Activated CD8-positive, alpha-beta memory T cell treated with anti-CD3 and anti-CD28 coated beads for 1 hour (primary cell): ENCODE data around the gene CACNG7.

Experiments
- DNase-seq, 2 donors: peaks; one replicate each; pipeline ENCODE4 v3.0.0-alpha.2; 2020; ENCODE audit warnings: low read depth in 1 of 2; ENCODE audit errors: extremely low read depth in 1 of 2

Gene CACNG7

GRCh38 chr19:53903055-53903680 is 5.9 kb upstream of the CACNG7 start:
- DNase-seq = no peak

GRCh38 chr19:53904909-53905308 is 4.2 kb upstream of the CACNG7 start:
- DNase-seq = no peak

- no peak for DNase-seq
Observed at GRCh38 chr19:53905787-53906186, 3.3 kb upstream of the CACNG7 start.

- peak; percentile 36 to 57 for DNase-seq
Observed at GRCh38 chr19:53906211-53907192, 2.6 kb upstream of the CACNG7 start.

DNA sequence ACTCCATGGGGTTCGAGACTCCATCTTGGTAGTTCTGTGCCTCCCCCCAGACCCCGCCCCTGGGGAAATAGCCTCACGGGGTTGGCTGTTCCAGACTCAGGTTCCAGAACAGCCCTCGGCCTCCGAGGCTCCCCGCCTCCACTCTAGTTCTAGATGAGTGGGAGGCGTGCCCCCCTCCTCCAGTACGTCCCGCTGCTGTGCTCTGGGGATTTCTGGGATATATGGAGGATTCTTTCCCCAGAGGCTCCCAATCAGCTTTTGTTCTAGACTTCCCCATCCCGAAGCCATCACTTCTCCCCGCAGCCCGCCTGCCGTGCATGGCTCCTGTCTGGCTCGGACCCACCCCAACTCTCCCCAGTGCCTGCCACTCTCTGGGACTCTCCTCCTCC is 1.9 kb upstream of the CACNG7 start:
- DNase-seq = no peak

- DNase-seq = no peak
Observed at GRCh38 chr19:53907690-53908089, 1.4 kb upstream of the CACNG7 start.

- DNase-seq = no peak
Observed at GRCh38 chr19:53908106-53908934, 758 bp upstream of the CACNG7 start.

- no peak for DNase-seq
Observed at GRCh38 chr19:53909471-53910169, 542 bp downstream of the CACNG7 start.

DNA sequence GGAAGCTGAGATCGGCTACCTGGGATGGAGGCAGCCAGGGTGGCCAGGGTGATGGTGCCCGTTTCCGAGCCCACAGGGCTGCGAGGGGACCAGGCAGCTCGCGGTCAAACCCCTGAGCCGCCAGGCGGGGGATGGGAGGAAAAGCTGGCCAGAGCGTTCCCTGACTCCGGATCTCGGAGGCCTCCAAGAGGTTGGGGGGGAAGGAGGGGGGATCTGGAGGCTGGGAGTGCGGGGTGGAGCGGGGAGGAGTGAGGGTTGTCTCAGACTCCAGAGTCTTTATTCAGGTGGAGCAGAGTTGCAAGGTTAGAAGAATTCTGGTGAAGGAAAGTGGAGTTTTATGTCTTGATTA is 1.1 kb downstream of the CACNG7 start:
- DNase-seq = no peak

- no peak for DNase-seq
Observed at GRCh38 chr19:53912653-53913052, 3.6 kb downstream of the CACNG7 start.

DNA sequence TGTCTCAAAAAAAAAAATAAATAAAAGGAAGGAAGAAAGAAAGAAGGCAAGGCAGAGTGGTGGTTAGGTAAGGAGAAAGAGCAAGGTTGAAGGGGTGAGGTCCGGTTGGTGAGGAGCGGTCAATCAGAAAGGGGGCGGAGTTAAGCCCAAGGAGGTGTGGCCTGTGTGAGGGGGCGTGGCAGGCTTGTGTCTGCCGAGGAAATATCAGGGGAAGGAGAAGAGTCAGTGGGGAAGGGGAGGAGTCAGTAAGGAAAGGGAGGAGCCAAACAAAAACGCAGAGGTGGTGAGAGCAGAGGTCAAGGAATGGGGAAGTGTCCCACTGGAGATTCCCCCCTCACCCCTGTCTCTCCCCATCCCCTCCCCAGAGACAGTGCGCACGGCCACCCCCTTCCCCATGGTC is 5.9 kb downstream of the CACNG7 start:
- DNase-seq = no peak

DNA sequence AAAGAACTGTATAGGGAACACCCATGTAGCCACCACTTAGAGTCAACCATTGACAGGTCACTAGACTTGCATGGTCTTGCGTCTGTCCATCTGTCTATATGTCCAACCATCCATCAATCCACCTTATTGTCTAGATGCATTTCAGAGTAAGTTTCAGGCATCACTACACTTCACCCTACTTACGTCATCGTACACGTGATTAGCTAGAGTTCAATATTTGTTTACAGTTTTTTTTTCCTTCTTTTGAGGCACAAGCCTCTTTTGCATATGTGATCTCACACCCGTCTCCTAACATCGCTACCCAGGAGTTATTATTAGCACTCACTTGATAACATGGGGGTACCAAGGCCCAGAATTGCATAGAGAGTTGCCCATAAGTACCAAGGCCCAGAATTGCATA is 6.9 kb downstream of the CACNG7 start:
- no peak for DNase-seq

DNA sequence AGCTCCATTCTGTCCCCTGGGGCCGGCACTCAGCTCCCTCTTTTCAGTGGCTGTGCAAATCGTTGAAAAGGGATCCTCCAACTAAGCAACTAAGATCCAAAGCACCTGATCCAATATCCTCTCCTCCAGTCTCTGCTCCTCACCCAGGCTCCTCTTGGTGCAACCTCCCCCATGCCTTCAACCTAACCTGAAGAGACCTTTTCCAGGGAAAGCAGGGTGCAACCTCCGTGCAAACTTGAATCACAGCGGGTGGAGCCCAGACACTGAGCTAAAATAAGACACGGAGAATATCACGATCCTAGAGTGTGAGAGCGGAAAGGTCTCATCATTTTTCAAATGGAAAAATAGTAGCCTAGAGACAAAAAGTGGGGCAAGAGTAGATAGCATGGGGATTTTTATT is 8.3 kb downstream of the CACNG7 start:
- DNase-seq = no peak

DNA sequence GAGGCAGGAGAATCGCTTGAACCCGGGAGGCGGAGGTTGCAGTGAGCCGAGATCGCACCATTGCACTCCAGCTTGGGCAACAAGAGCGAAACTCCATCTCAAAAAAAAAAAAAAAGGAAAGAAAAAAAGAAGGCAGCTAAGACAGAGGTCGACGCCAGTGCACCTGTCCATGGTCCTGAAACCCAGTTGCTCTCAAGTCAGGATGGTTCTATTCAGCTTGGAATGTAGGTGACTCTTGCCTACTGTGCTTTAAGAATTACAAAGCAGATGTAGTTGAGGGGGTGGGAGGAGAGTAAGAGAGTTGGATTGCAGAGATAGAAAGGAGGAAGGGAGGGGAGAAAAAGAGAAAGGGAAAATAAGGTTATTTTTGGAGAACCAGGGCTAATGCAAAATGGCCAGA is 18.7 kb downstream of the CACNG7 start:
- DNase-seq = peak in 1 of 2 donors; percentile 17

DNA sequence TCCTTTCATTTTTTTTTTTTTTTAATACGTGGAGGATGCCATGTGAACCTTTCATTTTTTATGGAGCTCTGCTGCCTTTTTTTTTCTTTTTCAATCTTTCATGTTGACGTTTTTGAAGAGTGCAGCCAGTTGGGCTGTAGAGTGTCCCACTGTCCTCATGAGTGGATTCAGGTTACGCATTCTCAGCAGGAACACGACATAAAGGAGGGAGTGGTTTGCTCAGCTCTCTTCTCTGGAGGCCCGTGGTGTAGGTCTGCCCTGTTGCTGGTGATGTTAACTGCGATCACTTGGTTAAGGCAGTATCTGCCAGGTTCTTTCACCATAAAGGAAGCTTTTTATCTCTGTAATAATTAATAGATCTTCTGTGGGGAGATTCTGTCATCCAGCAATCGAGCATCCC is 27.0 kb downstream of the CACNG7 start:
- no peak for DNase-seq

DNA sequence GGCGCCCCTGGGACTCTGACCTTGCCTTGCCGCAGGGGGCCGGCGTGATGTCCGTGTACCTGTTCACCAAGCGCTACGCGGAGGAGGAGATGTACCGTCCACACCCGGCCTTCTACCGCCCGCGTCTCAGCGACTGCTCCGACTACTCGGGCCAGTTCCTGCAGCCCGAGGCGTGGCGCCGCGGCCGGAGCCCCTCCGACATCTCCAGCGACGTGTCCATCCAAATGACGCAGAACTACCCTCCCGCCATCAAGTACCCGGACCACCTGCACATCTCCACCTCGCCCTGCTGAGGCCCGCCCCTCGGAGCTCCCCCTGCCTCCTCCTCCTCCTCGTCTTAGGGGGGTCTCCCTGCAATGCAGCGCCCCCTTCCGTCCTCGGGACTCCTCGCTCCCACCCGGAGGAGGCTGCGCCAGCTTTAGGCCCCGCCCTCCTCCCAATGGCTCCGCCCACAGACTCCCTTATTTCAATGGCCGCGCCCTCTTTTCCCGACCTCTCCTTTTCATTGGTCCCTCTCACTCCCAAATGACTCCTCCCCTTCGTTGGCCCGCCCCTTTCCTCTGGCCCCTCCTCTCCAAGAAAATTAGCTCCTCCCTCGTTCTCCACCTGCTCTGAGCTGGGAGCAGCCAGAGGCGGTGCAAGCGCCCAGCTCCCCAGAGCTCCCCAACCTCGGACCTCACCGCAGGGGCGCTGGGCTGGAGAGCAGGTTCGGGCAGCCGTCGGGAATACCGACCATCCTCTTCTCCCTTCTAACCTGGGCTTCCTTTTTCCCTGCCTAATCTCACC is 33.1 kb downstream of the CACNG7 start:
- no peak for DNase-seq

GRCh38 chr19:53944416-53944815 is 35.3 kb downstream of the CACNG7 start:
- DNase-seq = no peak

- DNase-seq = no peak
Observed at GRCh38 chr19:53944933-53945332, 35.9 kb downstream of the CACNG7 start.

GRCh38 chr19:53945441-53945840 is 36.4 kb downstream of the CACNG7 start:
- no peak for DNase-seq

GRCh38 chr19:53945998-53946397 is 36.9 kb downstream of the CACNG7 start:
- no peak for DNase-seq
